Naive thymus-derived CD8-positive, alpha-beta T cell (primary cell): ENCODE results near the gene FNDC1. TPM values are rescaled to one million over a fixed set of nuclear protein-coding genes. Genes with fewer than 3 reads are reported as not detected.
A peak's percentile ranks its signal among the peaks of the same experiment; 100 is the strongest.

ENCODE experiments used
- ATAC-seq, 2 donors: fragments of 150-1000 bp; cut with Tn5 transposase in 1 of 2; sonication (Bioruptor Pico), chemical (Tn5 transposase) in 1 of 2; 1 replicate in 1 of 2; 2 replicates in 1 of 2; pipeline ENCODE4 v1.10.0; 2021; ENCODE audit warnings: mild to moderate bottlenecking in 2 of 2, moderate library complexity in 2 of 2
- POLR2A ChIA-PET: fragments of 350-600 bp; sonication (Branson Sonifier 250); formaldehyde crosslinking; loops from one replicate; lab custom pipeline; 2021; ENCODE audit warnings: antibody characterized with exemption; lab: Charles Lee
- DNase-seq, 10 donors: peaks; one replicate each; pipeline versions ENCODE4 v3.0.0 to v3.0.0-alpha.2; 2020 to 2022
- H3K27ac Mint-ChIP-seq, 10 donors: one replicate each; pipeline ENCODE4 v1.8.0; 2020 to 2022; ENCODE audit warnings: mild to moderate bottlenecking in 10 of 10, mixed read lengths in 10 of 10, moderate library complexity in 4 of 10, inconsistent platforms in 1 of 10
- H3K27me3 Mint-ChIP-seq, 5 donors: one replicate each; pipeline ENCODE4 v1.8.0; 2021 to 2022; ENCODE audit warnings: mixed read lengths in 5 of 5
- H3K36me3 Mint-ChIP-seq, 3 donors: one replicate each; pipeline ENCODE4 v1.8.0; 2020 to 2022; ENCODE audit warnings: mixed read lengths in 3 of 3, mild to moderate bottlenecking in 2 of 3, inconsistent platforms in 1 of 3
- H3K4me1 Mint-ChIP-seq, 4 donors: one replicate each; pipeline ENCODE4 v1.8.0; 2021 to 2022; ENCODE audit warnings: mixed read lengths in 4 of 4
- H3K4me3 Mint-ChIP-seq, 10 donors: one replicate each; pipeline ENCODE4 v1.8.0; 2020 to 2022; ENCODE audit warnings: mild to moderate bottlenecking in 10 of 10, mixed read lengths in 10 of 10, moderate library complexity in 6 of 10, inconsistent platforms in 1 of 10
- H3K9me3 Mint-ChIP-seq, 9 donors: one replicate each; pipeline ENCODE4 v1.8.0; 2020 to 2022; ENCODE audit warnings: mixed read lengths in 9 of 9, mild to moderate bottlenecking in 3 of 9, inconsistent platforms in 1 of 9, moderate library complexity in 1 of 9
- polyA plus RNA-seq, 3 donors: library from polyadenylated mRNA; unstranded; fragments of 300-500 nt; fragmentation: Illumina TruSeq; gene quantifications; one replicate each; pipeline ENCODE4 v1.2.3, GENCODE V29; 2021
- total RNA-seq, 8 experiments: library from RNA in 2 of 8; stranded (reverse) in 2 of 8; gene quantifications; one replicate each; pipeline ENCODE4 v1.2.3 and lab custom pipeline; 2021 to 2026

FNDC1 gene
- total and polyA plus RNA-seq, 5 experiments from 2014 or later, result not detected

DNA sequence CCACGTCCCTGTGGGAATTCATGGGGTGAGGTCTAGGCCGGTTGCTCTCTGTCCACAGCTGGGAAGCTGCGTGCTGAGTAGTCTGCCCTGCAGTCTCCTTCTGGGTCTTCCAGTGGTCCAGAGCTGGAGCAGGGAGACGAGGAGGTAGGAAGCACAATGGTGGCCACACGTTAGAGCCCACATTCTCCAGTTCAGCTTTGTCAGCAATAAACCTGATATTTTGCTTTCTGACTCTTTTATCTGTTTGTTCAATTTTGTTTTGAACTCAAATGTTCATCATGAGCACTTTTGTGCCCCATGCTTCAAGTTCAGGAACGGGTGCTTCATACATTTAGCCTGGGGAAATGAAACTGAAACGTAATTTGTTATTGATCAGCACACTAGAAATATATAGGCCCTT is 21.3 kb downstream of the FNDC1 start:
- Mint-ChIP-seq H3K27me3 (peaks cover 0 to 22% (median 12%) of the 10 kb centered on the region in 5 donors), H3K4me1 (peaks cover 0 to 5% (median 0%) of the 10 kb centered on the region in 4 donors), H3K36me3 (peaks cover 0 to 6% (median 5%) of the 10 kb centered on the region in 3 donors), H3K9me3 (peaks cover 0 to 9% (median 2%) of the 10 kb centered on the region in 9 donors), H3K27ac (no peak overlapping the region), H3K4me3 (no peak overlapping the region)
- ATAC-seq (no peak), DNase-seq (no peak)
- POLR2A ChIA-PET, result interaction anchor here (0.5 kb wide), 1 partner anchor 463 kb away, joined by 3 read pairs; no protein-coding TSS in a partner anchor

GRCh38 chr6:159193923-159194322 is 24.7 kb downstream of the FNDC1 start:
- DNase-seq, result no peak
- peaks cover 0 to 5% (median 0%) of the 10 kb centered on the region in 4 donors for H3K4me1 Mint-ChIP-seq
- H3K27me3 Mint-ChIP-seq, result peaks cover 6 to 34% (median 12%) of the 10 kb centered on the region in 5 donors
- H3K36me3 Mint-ChIP-seq, result no peaks in the 10 kb centered on the region
- H3K4me3 Mint-ChIP-seq, result no peak overlapping the region
- POLR2A ChIA-PET, result no interaction called here
- no peak for ATAC-seq
- no peak overlapping the region for H3K27ac Mint-ChIP-seq
- H3K9me3 Mint-ChIP-seq, result peaks cover 0 to 6% (median 0%) of the 10 kb centered on the region in 9 donors

DNA sequence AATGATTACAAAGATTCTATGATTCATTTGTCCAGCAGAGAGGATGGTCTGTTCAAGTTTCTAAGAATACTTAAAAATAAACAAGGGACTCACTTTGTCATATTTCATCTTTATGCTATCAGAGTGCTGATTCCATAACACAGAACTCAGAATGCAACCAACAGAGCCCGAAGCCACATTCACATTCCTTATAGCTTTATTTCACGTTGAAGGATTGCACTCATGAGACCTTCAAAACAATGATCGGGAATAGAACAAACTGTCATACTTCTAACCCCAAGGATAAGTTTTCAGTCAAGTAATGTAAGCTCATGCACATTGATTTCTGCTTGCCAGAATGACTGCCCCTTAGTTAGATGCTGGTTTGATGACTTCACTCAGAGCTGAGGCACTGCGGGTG is 25.2 kb downstream of the FNDC1 start:
- peaks cover 0 to 6% (median 0%) of the 10 kb centered on the region in 9 donors for H3K9me3 Mint-ChIP-seq
- no peaks in the 10 kb centered on the region for H3K36me3 Mint-ChIP-seq
- peaks cover 0 to 5% (median 0%) of the 10 kb centered on the region in 4 donors for H3K4me1 Mint-ChIP-seq
- ATAC-seq (no peak), DNase-seq (no peak)
- no peak overlapping the region for H3K4me3 Mint-ChIP-seq
- H3K27me3 Mint-ChIP-seq, result peaks cover 6 to 39% (median 13%) of the 10 kb centered on the region in 5 donors
- H3K27ac Mint-ChIP-seq, result no peak overlapping the region
- POLR2A ChIA-PET, result no interaction called here

GRCh38 chr6:159196430-159196975 is 27.3 kb downstream of the FNDC1 start:
- H3K36me3 Mint-ChIP-seq, result no peaks in the 10 kb centered on the region
- H3K27me3 Mint-ChIP-seq, result peaks cover 10 to 39% (median 17%) of the 10 kb centered on the region in 5 donors
- H3K4me3 Mint-ChIP-seq, result no peak overlapping the region
- H3K4me1 Mint-ChIP-seq, result peaks cover 0 to 5% (median 0%) of the 10 kb centered on the region in 4 donors
- H3K27ac Mint-ChIP-seq, result no peak overlapping the region
- H3K9me3 Mint-ChIP-seq, result no peaks in the 10 kb centered on the region
- POLR2A ChIA-PET, result no interaction called here
- no peak for ATAC-seq
- no peak for DNase-seq

GRCh38 chr6:159197251-159197650 is 28.1 kb downstream of the FNDC1 start:
- ATAC-seq (no peak), DNase-seq (no peak)
- peaks cover 0 to 5% (median 0%) of the 10 kb centered on the region in 4 donors for H3K4me1 Mint-ChIP-seq
- H3K36me3 Mint-ChIP-seq, result no peaks in the 10 kb centered on the region
- no peak overlapping the region for H3K27ac Mint-ChIP-seq
- POLR2A ChIA-PET, result no interaction called here
- no peaks in the 10 kb centered on the region for H3K9me3 Mint-ChIP-seq
- H3K27me3 Mint-ChIP-seq, result peaks cover 10 to 39% (median 15%) of the 10 kb centered on the region in 5 donors
- no peak overlapping the region for H3K4me3 Mint-ChIP-seq

DNA sequence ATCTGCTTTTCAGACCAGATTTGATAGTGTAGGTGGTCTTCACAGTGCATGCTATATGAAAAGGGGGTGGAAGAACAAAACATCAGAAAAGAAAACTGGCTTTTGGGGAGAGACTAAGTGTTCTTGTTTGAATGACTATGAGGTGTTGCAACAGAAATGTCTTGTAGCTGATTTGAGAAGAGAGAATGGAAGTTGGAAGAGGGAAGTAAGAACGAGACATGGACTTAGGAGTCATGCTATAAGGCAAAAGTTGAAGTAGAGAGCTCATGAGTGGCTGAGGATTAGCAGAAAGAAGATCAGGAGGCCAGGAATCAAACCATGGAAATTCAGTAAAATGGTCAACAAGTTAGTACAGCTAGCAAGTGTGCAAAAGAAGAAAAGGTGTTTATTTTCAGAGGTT is 32.1 kb downstream of the FNDC1 start:
- Mint-ChIP-seq H3K36me3 (no peaks in the 10 kb centered on the region), H3K9me3 (no peaks in the 10 kb centered on the region), H3K4me3 (no peak overlapping the region), H3K4me1 (peaks cover 0 to 7% (median 1%) of the 10 kb centered on the region in 4 donors), H3K27ac (no peak overlapping the region), H3K27me3 (peaks cover 7 to 28% (median 14%) of the 10 kb centered on the region in 5 donors)
- POLR2A ChIA-PET, result no interaction called here
- no peak for DNase-seq
- ATAC-seq, result no peak

- H3K27me3 Mint-ChIP-seq, result peaks cover 6 to 30% (median 13%) of the 10 kb centered on the region in 5 donors
- no peak overlapping the region for H3K27ac Mint-ChIP-seq
- no peak for ATAC-seq
- POLR2A ChIA-PET, result no interaction called here
- no peaks in the 10 kb centered on the region for H3K36me3 Mint-ChIP-seq
- no peak for DNase-seq
- H3K4me1 Mint-ChIP-seq, result peaks cover 0 to 7% (median 1%) of the 10 kb centered on the region in 4 donors
- H3K9me3 Mint-ChIP-seq, result no peaks in the 10 kb centered on the region
- no peak overlapping the region for H3K4me3 Mint-ChIP-seq
Measured at GRCh38 chr6:159203304-159204005, 34.3 kb downstream of the FNDC1 start.

GRCh38 chr6:159204605-159205004 is 35.4 kb downstream of the FNDC1 start:
- H3K4me3 Mint-ChIP-seq, result no peak overlapping the region
- POLR2A ChIA-PET, result no interaction called here
- no peak for DNase-seq
- H3K27me3 Mint-ChIP-seq, result peaks cover 6 to 20% (median 13%) of the 10 kb centered on the region in 5 donors
- H3K36me3 Mint-ChIP-seq, result no peaks in the 10 kb centered on the region
- H3K9me3 Mint-ChIP-seq, result no peaks in the 10 kb centered on the region
- H3K4me1 Mint-ChIP-seq, result peaks cover 0 to 7% (median 1%) of the 10 kb centered on the region in 4 donors
- no peak for ATAC-seq
- no peak overlapping the region for H3K27ac Mint-ChIP-seq

DNA sequence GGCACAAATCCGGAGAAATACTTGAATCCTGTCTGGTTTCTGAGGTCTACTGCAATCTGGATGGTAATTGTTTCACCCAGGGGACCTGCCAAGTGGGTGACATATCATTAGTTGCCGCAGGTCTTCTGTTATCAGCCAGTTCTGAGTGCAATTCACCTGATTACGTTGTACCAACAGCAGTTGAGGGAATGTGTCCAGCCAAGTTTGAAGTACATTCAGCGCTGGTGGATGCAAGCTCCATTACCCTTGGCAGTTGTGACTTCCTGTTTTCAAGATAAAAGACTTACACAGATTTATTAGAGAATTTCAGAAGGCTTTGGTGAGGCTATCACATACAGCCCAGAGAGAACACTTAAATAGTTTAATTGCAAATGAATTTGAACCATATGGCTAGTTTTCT is 42.8 kb downstream of the FNDC1 start:
- H3K36me3 Mint-ChIP-seq, result no peaks in the 10 kb centered on the region
- POLR2A ChIA-PET, result no interaction called here
- peaks cover 0 to 6% (median 2%) of the 10 kb centered on the region in 4 donors for H3K4me1 Mint-ChIP-seq

DNA sequence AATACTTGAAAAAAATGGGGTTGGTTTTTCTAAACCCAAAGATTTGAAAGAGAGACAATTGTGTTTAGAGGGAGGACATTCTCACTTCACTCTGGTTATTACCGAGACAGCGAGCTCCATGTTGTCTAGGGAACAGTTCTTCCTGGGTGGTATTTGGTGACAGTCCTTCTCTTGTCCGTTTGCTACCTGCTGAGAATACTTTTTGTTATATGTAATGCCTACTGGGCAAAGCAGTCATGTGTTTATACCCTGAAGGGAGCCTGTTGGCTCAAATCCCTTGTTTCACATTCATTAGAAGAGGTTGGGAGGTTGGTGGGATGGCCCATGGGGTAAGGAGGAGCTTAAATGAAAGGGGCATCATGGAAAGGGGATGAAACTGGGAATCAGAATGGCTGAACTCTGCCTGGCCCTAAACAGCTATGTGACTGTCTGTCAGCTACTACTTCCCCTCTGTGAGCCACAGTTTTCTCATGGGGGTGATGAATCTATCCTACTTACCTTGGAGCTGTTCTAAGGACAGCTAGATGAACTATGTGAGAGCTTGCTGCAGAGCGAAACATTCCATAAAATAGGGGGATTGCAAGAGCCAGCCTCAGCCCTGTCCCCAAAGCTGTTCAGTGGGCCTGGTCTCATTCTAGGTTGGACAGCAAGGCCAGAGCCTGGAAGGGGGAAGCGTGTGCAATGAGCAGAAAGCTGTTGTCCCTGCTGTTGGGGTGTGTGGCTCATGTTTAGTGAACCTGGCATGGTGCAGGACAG is 43.5 kb downstream of the FNDC1 start:
- no peak overlapping the region for H3K4me3 Mint-ChIP-seq
- peak overlapping the region in 1 of 10 donors; percentile 9 for H3K27ac Mint-ChIP-seq
- DNase-seq (no peak), ATAC-seq (no peak)
- H3K27me3 Mint-ChIP-seq, result peaks cover 3 to 10% (median 6%) of the 10 kb centered on the region in 5 donors
- H3K4me1 Mint-ChIP-seq, result peaks cover 0 to 6% (median 4%) of the 10 kb centered on the region in 4 donors
- H3K9me3 Mint-ChIP-seq, result no peaks in the 10 kb centered on the region
- no peaks in the 10 kb centered on the region for H3K36me3 Mint-ChIP-seq
- POLR2A ChIA-PET, result no interaction called here

More for the DNA sequence above, 42.8 kb downstream of the FNDC1 start:
- ATAC-seq (no peak), DNase-seq (no peak)
- Mint-ChIP-seq H3K27ac (no peak overlapping the region), H3K4me3 (no peak overlapping the region), H3K27me3 (peaks cover 1 to 10% (median 5%) of the 10 kb centered on the region in 5 donors), H3K9me3 (no peaks in the 10 kb centered on the region)

DNA sequence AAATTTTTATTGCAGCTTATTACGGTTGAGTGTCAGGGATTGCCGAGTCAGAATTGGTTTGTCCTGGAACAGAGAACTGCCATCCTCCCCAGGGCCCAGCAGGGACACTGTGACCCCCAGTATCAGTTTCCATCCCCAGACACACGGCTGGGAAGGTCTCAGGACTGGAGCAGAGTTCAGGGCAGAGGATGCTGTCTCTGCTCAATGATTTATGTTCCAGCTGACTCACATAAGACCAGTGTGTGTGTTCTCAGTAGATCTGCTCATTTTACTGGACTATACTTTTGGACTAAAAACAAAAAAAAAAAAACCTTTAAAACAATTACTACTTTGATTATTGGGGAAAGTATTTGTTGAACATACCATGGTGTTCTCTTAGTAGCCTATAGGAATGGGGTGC is 44.2 kb downstream of the FNDC1 start:
- DNase-seq, result no peak
- no peaks in the 10 kb centered on the region for H3K36me3 Mint-ChIP-seq
- no peak overlapping the region for H3K27ac Mint-ChIP-seq
- no peak overlapping the region for H3K4me3 Mint-ChIP-seq
- no peak for ATAC-seq
- H3K4me1 Mint-ChIP-seq, result peaks cover 0 to 6% (median 4%) of the 10 kb centered on the region in 4 donors
- POLR2A ChIA-PET, result no interaction called here
- H3K27me3 Mint-ChIP-seq, result peaks cover 9 to 12% (median 10%) of the 10 kb centered on the region in 5 donors
- H3K9me3 Mint-ChIP-seq, result no peaks in the 10 kb centered on the region

- DNase-seq (no peak), ATAC-seq (no peak)
- POLR2A ChIA-PET, result no interaction called here
- H3K27ac Mint-ChIP-seq, result peak overlapping the region in 1 of 10 donors; percentile 1
- H3K9me3 Mint-ChIP-seq, result no peaks in the 10 kb centered on the region
- no peak overlapping the region for H3K4me3 Mint-ChIP-seq
- H3K27me3 Mint-ChIP-seq, result peaks cover 11 to 16% (median 14%) of the 10 kb centered on the region in 5 donors
- H3K4me1 Mint-ChIP-seq, result peaks cover 0 to 6% (median 4%) of the 10 kb centered on the region in 4 donors
- no peaks in the 10 kb centered on the region for H3K36me3 Mint-ChIP-seq
Measured at GRCh38 chr6:159214281-159214680, 45.1 kb downstream of the FNDC1 start.
